NCI-H187 treated with DMSO at 0.1 percent for 48 hours (cell line): ENCODE data around the gene RTL1.

Source experiments
- DNase-seq: peaks from one replicate; lab custom pipeline; 2025; lab: John Stamatoyannopoulos, UW

The RTL1 gene

DNA sequence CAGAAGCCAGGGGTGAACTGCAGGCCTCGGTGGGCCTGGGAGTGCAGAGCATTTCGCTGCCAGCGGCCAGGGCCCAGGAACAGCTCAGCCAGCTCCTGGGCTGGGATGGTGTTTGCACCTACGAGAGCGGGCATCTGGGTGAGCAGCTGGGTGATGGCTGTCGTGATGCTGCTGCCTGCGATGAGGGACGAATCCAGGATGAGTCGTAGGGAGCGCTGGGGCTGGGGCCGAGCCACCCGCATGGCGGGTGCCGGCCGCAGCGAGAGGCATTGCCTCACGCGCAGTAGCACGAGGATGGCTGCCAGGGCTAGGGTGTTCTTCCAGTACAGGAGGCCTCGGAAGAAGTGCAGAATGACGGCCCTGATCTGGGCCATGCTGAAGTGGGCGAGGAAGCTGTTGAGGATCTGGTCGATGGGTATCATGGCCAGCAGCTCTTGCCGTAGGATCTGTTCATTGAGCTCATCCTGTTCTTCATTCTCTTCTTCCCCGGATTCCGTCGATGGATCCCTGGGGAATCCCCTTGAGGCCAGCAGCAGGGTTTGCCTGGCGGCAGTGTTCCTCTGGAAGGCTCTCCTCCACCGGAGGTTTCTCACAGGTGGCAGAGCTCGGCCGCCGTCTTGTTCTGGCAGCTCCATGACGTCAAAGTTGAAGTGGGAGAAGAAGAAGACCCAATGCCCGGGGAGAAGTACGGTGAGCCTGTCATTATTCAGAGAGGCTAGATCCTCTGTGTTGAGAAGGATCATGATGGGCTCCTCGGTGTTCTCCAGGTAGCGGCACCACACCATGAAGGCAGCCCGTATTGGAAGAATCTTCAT lies 22.1 kb downstream of the RTL1 start:
- DNase-seq, result no peak

DNA sequence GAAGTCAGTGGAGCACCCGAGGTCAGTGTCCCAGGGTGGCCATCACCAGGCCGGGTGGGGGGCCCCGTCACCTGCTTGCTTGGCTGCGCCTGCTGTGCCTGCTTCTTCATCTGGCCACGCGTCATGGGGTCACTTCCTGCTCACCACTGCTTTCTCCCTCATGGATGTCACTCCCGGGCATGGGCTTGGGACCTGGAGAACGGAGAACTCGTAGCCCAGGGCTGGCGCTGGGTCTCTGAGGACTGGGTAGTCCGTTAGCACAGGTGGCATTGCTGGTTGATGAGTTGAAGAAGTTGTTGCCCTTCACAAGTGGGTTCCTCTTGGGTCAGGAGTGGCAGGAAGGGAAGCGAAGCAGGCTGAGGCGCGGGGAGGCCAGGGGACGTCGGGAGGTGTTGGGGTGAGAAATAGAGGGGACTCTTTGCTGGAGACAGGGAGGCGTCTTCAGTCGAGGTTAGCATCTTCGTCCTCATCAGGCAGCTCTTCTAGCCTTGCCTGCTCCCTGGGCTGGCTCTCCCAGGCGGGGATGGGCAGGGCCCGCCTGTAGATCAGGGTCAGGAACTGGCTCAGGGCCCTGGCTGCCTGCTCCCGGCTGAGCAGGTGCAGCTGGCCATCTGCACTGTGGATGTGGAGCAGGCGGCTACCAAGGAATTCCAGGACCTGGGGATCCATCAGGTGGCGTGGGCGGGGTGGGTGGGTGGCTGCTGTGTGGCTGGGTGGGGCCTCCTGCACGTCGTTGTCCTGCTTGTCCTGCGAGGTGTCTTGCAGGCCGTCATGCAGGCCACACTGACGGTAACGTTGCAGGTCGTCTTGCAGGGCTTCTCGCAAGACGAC lies 23.0 kb downstream of the RTL1 start:
- no peak for DNase-seq

DNA sequence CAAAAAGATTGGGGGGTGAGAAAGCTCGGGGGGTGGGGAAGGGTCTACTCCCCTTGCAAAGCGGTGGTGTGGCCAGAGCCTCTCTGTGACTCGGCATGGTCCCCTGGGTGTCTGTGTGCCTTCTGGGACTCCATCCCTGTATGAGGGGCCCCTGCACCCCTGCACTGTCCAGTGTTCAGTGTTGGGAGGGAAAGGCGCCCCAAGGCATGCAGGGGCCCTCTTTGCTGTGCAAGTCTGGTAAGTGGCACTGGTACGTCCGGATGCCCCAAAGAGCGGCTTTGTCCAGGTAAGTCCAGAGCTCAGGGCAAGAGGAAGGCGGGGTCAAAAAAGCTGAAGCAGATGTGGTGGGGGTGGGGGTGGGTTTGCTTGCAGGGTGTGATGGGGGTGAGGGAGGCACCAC lies 23.7 kb downstream of the RTL1 start:
- no peak for DNase-seq

DNA sequence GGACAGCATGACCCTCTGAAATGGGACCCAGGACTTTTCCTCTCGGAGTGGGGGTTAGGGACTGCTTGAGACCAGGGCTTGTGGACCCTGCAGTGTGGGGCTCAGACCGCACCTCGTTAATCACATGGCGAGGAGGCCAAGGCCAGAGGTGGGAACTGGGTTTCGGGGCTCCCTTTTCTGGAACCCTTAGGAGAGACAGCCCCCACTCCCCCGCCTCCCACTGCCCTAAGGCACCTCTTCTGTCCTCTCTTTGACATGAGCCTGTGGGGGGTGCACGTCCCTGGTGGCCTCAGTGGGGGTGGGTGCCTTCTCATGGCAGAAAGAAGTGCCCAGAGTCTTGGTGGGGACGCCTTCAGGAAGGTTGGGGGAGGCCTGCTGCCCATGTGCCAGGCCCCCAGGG lies 24.3 kb downstream of the RTL1 start:
- no peak for DNase-seq

DNA sequence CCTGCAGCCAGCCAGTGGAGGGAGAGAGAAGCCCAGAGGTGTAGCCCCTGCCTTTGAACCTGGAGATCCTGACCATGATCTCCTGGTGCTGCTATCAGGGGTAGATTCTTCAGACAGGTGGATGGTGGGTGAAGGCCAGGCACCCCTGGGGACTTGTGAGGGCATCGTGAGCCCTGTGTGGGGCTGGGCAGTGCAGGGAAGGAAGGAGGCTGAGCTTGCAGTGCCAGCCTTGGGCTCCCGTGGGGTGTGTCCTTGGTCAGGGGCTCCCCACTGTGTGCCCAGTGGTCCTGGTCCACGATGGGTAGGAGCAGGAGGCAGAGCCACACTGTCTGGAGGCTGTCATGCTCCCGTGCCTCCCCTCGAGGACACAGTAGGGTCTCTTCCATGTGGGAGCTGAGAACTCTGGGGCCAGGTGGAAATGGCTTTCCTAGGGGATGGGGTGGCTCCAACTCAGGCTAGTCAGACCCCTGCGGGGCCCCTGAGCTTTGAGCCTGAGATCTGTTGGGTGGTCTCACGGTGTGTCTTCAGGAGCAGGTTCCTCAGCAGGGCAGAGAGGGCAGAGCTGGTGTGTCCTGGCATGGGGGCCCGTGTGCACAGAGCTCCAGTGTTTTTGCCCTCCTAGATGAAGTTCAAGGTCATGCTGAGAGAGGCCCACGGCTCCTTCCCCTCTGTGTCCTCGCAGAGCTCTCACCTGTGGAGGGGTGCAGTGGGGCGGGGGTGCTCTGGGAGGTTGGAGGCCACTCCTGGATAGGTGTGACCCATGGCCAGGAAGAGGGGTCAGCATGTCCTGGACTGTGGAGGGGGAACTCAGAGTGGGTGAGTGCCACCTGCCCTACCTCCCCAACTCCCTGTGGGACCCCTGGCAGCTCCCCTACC lies 25.0 kb downstream of the RTL1 start:
- DNase-seq, result no peak

DNA sequence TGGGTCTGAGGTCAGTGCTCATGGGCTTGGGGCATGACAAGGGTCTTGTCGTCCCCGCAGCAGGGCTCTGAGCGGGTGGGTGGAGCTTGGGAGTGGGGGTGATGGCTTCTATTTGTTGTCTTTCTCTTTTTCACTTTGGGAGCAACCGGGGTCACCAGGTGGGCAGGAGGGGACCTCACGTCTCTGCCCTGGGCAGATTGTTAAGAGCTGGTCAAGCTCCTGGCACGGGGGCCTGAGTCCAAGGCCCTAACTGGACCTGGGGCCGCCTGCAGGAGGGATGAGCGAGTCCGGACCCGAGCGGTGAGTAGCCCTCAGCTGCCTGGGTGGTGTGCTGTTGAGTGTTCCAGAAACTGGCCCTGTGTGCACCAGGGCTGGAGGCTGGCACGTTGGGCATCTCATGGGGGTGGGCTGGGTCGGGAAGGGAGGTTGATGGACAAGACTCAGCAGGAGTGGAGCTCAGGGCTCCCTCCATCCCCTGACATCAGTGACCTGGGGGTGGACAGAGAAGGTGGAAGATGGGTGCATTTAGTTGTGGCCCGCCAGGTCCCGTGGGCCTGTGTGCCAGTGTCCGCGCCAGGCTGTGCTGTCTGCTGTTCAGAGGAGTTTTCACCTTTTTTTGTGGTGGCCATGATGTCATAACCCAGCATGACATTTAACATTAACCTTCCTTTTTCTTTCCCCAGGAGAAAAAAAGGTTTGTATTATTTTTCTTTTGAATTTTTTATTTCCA lies 27.5 kb downstream of the RTL1 start:
- DNase-seq, result no peak

DNA sequence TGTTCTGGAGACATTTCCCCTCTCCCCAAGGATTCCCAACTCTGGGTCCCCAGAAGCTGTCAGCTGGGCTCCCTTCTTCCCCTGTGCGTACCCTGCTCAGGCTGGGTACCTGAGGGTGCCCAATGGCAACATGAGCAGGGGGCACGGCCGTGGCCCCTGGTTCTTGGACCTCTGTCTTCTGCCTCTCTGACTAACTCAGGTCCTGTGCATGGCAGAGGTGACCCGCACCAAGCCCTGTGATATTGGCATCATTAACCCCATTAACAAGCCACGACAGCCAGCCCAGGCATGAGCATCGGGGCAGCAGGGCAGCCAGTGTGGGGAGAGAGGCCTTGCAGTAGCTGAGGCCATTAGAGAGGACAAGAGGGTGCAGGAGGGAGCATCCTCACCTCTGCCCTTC lies 28.4 kb downstream of the RTL1 start:
- no peak for DNase-seq

DNA sequence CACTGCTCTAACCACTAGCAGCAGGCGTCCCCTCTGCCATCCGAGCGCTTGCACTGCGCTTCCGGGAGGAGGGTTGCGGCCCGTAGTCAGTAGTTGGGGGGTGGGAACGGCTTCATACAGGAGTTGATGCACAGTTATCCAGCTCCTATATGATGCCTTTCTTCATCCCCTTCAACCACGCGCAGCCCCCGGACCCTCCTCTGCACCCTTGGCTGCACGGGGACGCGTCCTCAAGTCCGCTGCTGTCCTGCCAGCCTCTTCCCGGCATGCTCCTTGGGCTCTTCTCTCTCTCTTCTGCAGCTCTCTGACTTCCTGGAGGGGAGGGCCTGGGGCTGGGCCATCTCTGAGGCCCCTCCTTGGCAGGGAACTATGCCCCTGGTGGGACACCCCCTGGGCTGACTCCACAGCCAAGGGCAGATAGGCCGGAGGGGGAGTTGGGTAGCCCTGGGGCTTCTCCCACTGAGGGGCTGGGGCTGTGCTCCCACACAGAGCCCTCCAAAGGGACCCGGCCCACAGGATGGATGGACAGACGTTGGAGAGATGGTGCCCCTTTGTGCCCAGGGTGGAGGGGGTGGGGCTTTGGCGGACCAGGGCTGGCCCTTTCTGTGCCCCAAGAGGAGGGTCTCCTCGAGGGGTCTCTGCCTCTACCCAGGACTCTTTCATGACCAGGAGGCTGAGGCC lies 29.0 kb downstream of the RTL1 start:
- no peak for DNase-seq

DNA sequence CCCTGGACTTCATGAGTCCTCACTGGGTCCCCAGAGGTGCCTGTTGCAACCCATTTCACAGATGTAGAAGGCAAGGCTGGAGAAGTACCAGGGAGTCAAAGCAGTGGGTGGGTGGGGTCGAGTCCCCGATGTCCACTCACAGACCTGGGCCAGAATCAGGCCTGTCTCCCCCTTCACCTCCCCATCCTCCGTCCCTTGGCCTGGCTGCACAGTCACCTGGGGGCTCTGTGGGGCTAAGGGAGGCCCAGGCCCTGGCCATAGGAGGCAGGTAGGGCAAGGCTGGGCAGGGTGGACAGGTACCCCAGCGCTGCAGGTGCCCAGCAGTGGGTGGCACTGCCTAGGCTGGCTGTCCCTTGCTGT lies 29.5 kb downstream of the RTL1 start:
- DNase-seq, result no peak

DNA sequence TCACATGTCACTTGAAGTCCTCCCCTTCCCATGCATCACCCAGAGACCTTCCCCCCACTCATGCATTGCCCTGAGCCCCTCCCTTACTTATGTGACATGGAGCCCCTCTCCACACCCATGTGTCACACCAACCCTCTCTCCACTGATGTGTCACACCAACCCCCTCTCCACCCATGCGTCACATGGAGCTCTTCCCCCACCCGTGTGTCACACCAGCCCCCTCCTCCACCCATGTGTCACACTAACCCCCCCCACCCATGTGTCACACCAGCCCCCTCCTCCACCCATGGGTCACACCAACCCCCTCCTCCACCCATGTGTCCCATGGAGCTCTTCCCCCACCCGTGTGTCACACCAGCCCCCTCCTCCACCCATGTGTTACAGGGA lies 30.4 kb downstream of the RTL1 start:
- no peak for DNase-seq

DNA sequence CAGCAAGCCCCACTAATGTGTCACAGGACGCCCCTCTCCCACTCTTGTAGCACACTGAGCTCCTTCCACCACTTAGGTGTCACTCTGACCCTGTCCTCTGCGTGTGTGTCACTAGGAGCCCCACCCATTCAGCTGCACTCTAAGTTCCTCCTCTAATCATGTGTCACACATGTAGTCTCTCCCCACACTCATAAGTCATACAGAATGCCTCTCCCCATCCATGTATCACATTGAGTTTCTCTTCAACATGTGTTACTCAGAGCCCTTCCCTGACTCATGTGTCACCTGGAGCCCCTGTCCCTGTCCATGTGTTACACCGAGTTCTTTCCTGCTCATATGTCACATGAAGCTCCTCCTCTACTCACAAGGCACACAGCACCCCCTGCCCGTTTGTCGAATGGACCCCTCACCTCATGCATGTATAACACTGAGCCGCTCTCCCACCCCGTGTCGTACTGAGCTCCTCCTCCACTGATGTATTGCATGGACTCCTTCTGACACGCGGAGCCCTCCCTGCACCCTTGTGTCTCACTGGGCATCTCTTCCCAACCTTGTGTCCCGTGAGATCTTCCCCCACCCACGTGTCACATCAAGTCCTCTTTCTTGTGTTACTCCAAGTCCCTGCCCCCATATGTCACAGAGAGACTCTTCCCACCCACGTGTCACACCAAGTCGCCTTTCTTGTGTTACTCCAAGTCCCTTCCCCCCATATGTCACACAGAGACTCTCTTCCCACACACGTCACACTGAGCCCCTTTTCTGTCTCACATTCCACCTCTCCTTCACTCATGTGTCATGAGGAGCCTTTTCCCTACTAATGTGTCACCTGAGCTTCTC lies 31.0 kb downstream of the RTL1 start:
- no peak for DNase-seq

DNA sequence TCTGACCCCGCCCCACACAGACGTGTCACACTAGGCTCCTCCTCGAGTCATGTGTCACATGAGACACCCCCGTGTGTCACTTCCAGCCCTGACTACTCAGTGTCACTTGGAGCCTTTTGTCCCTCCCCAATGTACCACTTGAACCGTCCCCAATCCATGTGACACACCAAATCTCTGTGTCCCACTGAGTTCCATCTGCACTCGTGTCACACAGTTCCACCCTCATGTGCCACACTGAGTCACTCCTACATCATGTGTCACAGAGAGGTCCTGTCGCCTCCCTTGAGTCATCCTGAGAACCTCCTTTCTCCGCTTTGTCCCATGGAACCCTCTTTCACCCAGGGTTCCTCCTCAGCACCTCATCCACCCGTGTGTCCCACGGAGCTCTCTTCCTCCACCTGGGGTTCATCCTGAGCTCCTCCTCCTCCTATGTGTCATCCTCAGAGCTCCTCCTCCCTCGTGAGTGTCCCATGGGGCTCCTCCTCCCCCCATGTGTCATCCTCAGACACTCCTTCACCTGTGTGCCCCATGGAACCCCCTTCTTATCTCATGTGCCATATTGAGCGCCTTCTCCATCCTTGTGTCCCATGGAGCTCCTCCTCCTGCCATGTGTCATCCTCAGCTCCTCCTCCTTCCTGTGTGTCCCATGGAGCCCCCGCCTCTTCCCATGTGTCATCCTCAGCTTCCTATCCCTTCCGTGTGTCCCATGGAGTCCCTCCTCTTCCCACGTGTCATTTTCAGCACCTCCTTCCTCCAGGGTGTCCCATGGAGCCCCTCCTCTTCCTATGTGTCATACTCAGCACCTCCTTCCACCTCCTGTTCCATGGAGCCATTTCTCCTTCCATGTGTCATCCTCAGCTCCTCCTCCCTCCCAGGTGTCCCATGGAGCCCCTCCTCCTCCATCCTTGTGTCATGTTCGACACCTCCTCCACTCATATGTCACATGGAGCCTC lies 32.0 kb downstream of the RTL1 start:
- DNase-seq, result no peak

DNA sequence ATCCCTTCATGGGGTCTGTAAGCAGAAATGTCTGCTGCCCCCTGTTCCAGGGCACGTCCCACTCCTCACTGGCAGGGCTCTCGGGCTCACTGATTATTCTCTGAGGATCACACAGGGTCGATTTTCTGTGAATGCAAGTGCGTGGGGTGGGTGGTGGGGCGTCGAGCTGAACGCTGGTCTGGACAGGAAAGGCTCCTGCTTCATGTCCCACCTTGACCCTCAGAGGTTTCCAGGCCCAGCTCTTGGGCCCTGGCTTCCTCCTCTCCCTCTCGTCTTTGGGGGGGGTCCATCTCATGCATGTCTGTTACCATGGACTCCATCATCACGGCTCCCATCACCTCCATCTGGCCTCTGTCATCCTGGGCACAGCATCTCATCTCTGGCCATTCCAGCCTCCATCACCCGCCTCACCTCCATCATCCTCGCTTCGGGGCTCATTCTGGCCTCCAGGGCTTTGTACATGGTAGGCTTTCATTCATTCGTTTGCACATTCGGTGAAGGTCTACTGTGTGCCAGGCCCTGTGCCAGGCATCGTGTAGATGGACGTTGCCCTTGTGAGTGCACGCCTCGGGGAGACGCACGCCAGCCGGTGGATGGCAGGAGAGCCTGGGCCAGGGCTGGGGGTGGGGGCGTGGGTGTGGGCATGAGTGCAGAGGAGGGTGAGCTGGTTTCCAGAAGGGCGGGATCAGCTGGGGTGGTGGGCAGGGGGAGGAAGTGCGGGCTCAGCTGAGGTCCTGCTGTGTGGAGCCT lies 34.7 kb downstream of the RTL1 start:
- DNase-seq, result no peak

DNA sequence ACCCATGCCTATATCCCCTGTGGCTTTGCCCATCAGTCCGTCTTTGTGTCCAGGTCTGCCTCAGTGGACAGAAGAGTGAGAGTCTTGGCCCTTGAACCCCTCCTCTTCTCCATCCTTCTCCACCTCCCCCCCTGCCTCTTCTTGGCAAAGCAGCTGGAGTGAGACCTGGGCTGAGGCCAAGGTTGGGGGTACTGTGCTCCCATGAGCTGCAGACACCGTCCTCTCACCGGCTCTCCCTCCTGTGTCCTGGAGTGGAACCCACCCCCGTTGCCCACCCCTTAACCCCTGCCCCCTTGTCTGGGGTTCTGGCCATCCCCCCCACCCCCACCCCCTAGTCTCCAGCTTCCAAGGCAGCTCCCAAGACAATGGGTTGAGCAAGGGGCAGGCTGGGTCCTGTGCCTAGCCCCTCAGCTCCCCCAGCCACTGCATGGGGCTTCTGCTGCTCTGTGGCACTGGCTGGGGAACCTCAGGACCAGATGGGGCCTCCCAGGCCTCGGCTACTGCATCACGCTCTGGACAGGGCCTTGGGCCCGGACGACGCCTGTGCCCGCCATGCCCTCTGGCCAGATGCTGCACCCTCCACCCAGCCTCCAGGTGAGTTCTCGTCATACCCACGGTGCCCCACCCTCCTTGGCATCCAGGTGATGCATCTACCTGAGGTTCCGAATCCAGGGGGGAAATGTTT lies 35.7 kb downstream of the RTL1 start:
- no peak for DNase-seq

DNA sequence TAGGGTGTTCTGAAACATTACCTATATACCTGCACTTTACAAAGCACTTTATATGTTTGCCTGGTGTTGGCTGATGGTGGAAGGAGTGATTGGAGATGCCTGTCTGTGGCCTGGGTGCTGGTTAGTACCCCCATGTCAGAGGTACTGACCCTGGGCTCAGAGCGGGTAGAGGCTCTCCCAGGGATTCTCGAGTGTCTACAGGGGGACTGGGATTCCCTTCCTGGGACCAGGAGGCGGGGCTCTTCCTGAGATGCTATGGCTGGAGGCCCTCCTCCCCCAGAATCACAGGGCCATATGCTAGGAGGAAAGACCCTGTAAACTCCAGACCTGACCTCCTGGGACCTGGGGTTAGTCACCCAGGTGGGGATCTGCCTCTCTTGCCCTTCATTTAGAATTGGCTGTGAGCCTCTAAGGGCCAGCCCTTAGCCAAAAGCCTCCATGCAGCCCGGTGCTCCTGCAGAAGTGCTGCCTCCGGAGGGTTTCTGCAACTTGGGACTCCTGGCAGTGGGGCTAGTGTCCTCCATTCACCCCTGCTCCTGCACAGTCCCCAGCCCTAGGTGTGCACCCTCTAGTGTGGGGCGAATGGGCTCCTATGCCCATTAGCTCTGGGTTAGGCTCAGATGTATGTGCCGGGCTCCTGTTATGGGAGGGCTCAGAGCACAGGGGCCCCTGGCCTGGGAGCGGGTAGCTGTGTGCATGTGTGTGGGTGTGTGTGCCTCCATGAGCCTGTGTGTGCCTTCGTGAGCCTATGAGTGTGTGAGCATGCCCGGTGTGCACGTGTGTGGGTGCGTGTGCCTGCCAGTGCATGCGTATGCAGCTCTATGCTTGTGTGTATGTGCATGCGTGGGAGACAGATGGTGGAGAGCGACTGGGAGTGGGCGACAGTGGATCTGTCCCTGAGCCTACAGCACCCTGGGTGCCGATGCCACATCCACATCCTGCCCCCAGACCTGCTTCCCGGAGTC lies 36.6 kb downstream of the RTL1 start:
- DNase-seq, result no peak

DNA sequence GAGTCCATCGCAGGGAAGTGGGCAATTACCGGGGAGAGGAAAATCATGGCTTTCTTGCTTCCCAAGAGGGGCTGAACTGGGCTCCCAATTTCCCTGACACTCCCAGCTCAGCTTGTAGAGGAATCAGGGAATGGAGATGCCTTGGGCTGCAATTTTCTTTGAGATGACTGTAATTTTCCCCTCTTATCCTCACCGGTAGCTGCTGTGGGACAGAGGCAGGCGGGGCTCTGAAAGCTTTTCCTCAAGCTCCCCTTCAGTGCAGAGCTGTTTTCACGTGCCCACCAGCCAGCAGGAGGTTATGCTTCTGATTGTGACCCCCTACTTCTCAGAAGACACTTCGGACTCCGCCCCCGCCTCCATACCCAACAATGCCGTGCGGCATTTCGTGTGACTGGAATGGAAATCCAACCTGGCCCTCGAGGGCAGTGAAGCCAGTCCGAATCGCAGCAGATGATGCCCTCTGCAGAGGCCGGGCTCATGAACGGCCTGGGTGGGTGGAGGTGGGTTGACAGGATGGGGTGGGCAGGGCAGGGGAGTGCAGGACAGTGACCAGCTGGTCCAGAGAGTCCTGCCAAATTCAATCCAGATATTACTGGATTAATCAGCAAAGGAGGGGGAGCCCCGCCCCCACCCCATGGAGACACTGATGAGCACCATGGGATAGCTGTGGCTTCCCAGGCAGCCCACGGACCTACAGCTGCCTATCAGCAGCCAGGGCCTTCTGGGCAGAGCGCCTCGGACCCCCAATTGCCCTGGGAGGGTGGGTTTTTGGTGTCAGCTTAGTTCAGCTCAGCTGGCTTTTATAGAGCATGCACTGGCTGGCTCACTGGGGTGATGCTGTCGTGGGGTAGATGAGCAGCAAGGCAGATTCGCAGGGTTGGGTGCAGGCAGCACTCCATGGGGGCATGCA lies 37.6 kb downstream of the RTL1 start:
- no peak for DNase-seq
